ENCODE measurements around the gene CGNL1.

Gene CGNL1

GRCh38 chr15:57352535-57353316, 23.6 kb upstream of the CGNL1 start:
- DNase-seq: no peak

GRCh38 chr15:57353317-57353804, 22.9 kb upstream of the CGNL1 start:
- DNase-seq: no peak

GRCh38 chr15:57354436-57355123, 21.7 kb upstream of the CGNL1 start:
- no peak for DNase-seq

- no peak for DNase-seq
These were observed 21.0 kb upstream of the CGNL1 start for GRCh38 chr15:57355259-57355658.

GRCh38 chr15:57356178-57356577, 20.1 kb upstream of the CGNL1 start:
- no peak for DNase-seq

- no peak for DNase-seq
These were observed 19.7 kb upstream of the CGNL1 start for GRCh38 chr15:57356636-57357035.

GRCh38 chr15:57357799-57358198, 18.5 kb upstream of the CGNL1 start:
- no peak for DNase-seq

- peak in 1 of 2 experiments; percentile 3 for DNase-seq
These were observed 17.7 kb upstream of the CGNL1 start for GRCh38 chr15:57358571-57358970.

- no peak for DNase-seq
These were observed 12.6 kb upstream of the CGNL1 start for GRCh38 chr15:57363661-57364060.

- peak; percentile 66 to 70 for DNase-seq
These were observed 11.9 kb upstream of the CGNL1 start for GRCh38 chr15:57364282-57365007.

- no peak for DNase-seq
These were observed 8.7 kb upstream of the CGNL1 start for GRCh38 chr15:57367556-57367955.

- DNase-seq: no peak
These were observed 5.4 kb upstream of the CGNL1 start for GRCh38 chr15:57370929-57371328.

GRCh38 chr15:57373251-57373881, 2.9 kb upstream of the CGNL1 start:
- no peak for DNase-seq

GRCh38 chr15:57373882-57374276, 2.4 kb upstream of the CGNL1 start:
- no peak for DNase-seq

GRCh38 chr15:57376696-57377477, 582 bp downstream of the CGNL1 start:
- DNase-seq: no peak

GRCh38 chr15:57377478-57377847, 1.2 kb downstream of the CGNL1 start:
- DNase-seq: no peak

- no peak for DNase-seq
These were observed 3.2 kb downstream of the CGNL1 start for GRCh38 chr15:57379487-57379886.

GRCh38 chr15:57380854-57381253, 4.5 kb downstream of the CGNL1 start:
- DNase-seq: no peak

GRCh38 chr15:57382215-57382614, 5.9 kb downstream of the CGNL1 start:
- no peak for DNase-seq

GRCh38 chr15:57382969-57383368, 6.7 kb downstream of the CGNL1 start:
- DNase-seq: no peak

GRCh38 chr15:57384024-57384423, 7.7 kb downstream of the CGNL1 start:
- DNase-seq: no peak

- no peak for DNase-seq
These were observed 8.5 kb downstream of the CGNL1 start for GRCh38 chr15:57384816-57385215.
